HG03175 (cell line): ENCODE results near the gene COX6A2.
A peak's percentile ranks its signal among the peaks of the same experiment; 100 is the strongest.

Source experiments
- ATAC-seq: cut with Tn5 transposase; IDR thresholded peaks from one replicate; pipeline ENCODE4 v1.9.1; 2021; ENCODE audit warnings: mild to moderate bottlenecking, moderate library complexity; ENCODE audit not compliant: unreplicated experiment

The COX6A2 gene

DNA sequence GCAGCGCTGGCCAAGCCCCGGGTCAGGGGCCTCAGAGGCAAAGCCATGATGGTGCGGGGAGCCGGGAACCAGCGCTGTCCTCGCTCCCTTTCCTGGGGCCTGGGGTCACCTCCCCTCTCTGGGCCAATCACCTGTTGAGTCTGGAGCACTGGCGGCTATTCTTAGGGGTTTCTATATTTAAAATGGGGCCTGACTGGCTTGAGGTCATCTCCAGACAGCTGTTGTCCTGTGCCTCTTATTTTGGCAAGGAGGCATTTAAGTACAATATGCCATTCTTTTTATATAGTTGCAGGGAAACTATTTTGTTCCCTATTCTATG, at the start of gene COX6A2:
Gene COX6A2, minus strand, starts transcription at position 82 of the 319 bp plus-strand sequence. Its CDS starts 35 bp downstream, at position 47.
- no peak for ATAC-seq

- ATAC-seq = no peak
These were observed 49.4 kb upstream of the COX6A2 start for GRCh38 chr16:31477220-31478216.

DNA sequence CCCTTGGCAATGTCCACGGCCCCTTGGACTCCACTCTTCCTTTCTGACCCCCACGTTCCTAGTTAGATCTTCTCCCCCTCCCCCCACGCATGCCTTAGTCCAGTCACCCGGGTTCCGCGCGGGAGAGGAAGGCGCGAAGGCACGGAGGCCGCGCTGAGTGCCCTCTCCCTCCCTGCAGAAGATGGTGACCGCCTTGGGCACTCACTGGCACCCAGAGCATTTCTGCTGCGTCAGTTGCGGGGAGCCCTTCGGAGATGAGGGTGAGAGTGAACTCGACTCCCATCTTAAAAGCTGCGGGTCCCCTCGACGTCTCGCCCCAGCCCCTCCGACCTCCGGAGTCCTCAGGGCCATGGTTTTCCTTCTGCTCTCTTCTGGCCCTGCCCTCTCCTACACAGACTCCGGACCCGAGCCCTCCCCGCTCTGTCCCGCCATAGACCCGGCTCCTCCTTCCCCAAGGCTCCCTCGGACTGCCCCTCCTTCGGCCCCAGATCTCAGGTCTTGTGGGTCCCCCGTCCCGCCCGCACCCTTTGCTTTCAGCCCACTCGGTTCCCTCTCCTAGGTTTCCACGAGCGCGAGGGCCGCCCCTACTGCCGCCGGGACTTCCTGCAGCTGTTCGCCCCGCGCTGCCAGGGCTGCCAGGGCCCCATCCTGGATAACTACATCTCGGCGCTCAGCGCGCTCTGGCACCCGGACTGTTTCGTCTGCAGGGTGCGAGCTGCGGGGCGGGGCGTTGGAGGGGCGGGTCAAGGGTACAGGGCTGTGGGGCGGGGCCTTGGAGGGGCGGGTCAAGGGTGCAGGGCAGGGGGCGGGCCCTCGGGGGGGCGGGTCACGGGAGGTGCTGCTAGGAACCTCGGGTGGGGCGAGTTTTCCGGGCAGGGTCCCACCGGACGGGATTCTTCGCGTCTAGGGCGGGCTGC, 48.4 kb upstream of the COX6A2 start:
- peak; percentile 37 for ATAC-seq

DNA sequence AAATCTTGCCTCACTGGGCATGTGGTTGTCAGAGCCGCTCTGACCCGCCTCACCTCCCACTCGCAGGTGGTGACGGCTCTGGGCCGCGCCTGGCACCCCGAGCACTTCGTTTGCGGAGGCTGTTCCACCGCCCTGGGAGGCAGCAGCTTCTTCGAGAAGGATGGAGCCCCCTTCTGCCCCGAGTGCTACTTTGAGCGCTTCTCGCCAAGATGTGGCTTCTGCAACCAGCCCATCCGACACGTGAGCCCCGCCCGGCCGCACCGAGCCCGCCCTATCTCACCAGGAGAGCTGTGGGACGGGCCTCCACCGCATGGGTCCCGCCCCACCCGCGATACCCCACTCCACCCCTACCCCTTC, 47.8 kb upstream of the COX6A2 start:
- ATAC-seq = no peak

- no peak for ATAC-seq
These were observed 46.9 kb upstream of the COX6A2 start for GRCh38 chr16:31474773-31475738.

DNA sequence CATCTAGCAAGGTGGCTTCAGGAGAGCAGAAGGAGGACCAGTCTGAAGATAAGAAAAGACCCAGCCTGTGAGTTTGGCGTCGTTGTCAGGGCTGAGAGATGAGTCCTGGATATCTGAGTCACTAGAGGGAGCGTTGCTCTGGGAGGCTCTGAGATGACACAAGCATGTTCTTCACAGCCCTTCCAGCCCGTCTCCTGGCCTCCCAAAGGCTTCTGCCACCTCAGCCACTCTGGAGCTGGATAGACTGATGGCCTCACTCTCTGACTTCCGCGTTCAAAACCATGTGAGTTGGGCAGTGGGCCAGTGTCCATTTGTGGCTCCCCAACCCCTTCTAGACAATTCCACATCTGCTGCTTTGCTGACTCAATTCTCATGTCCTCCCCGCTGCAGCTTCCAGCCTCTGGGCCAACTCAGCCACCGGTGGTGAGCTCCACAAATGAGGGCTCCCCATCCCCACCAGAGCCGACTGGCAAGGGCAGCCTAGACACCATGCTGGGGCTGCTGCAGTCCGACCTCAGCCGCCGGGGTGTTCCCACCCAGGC, 46.1 kb upstream of the COX6A2 start:
- ATAC-seq = no peak

DNA sequence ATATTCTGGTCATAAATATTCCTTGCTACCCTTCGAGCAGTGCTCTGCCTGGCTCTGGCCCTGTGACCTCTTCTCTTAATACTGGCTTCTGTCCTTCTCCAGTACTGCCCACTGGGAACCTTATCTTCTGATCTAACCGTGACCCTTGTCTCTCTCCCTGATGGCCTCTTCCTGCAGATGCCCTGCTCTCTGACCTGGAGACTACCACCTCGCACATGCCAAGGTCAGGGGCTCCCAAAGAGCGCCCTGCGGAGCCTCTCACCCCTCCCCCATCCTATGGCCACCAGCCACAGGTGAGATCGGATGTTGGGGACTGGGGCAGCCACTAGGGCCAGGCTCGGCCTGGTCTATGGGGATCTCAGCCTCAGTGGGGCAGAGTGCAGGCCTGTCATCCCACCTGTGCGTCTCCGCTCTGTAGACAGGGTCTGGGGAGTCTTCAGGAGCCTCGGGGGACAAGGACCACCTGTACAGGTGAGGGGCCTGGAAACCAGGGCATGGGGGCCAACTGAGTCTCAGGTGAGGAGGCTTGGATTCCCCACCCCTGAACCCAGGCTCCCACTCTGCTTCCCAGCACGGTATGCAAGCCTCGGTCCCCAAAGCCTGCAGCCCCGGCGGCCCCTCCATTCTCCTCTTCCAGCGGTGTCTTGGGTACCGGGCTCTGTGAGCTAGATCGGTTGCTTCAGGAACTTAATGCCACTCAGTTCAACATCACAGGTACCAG, 45.3 kb upstream of the COX6A2 start:
- ATAC-seq = no peak

DNA sequence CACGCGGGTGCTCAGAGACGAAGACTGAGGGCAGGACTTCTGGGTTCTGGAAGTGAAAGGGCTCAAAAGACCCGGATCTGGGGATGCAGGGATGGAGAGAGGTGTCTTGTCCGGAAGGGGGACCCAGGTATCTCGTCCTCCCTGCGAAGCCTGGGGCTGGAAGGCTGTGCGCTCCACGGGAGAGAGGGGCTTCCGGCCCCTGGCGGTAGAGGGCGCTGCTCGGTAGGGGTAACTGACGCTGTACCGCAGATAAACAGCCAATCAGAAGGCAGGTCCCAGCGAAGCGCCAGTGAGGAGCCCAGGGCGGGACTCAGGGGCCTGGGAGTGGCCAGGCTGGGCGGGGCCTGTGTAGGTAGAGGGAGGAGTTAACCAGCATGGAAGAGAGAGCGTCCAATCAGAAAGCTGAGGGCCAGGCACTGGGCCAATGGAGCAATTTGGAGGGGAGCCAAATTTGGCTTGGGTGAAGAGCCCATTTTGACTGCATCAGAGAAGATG, 44.6 kb upstream of the COX6A2 start:
- ATAC-seq = no peak

DNA sequence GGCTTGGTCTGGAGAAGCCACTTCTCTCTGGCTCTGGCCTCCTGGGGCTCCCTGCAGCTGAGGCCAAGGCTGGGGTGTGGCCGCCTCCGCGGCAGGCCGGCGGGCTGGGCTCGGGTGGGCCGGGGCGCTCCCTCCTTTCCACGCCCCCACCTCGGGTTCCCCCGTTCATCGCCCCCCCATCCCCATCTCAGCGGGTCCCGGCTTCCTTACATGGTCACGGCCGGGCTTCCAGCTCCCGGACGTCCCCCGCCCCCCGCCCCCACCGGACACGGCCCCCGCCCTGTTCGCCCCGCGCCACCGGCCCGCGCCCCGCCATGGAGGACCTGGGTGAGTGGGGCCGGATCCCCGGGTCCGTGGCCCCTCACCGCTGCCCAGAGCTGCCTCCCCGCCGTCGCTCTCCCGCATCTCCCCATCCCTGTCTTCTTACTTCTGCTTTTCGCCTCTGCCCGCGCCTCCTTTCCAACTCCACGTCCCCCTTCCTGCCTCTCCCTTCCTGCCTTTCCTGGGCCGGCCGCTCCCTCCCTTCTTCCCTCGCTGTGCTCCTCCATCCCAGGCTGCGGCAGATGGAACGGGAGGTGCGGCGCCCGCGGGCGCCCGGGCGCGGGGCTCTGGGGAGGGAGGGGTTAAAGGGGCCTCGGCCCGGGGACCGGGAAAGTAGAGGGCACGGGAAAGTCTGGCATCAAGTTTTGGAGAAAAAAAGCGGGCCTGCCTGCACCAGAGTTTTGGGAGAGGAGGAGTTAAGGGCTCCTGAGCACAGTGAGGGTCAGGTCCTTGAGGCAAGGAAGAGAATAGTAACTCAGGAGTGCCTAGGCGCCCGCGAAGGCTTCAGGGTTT, 43.9 kb upstream of the COX6A2 start, which contains the start of gene TGFB1I1:
Gene TGFB1I1, plus strand, starts transcription at position 278 of the 834 bp plus-strand sequence. Its CDS starts 37 bp downstream, at position 315.
- ATAC-seq = no peak

GRCh38 chr16:31471241-31471874, 43.2 kb upstream of the COX6A2 start:
- no peak for ATAC-seq

- no peak for ATAC-seq
These were observed 42.5 kb upstream of the COX6A2 start for GRCh38 chr16:31470615-31471014.

GRCh38 chr16:31467858-31468257, 39.7 kb upstream of the COX6A2 start:
- no peak for ATAC-seq

DNA sequence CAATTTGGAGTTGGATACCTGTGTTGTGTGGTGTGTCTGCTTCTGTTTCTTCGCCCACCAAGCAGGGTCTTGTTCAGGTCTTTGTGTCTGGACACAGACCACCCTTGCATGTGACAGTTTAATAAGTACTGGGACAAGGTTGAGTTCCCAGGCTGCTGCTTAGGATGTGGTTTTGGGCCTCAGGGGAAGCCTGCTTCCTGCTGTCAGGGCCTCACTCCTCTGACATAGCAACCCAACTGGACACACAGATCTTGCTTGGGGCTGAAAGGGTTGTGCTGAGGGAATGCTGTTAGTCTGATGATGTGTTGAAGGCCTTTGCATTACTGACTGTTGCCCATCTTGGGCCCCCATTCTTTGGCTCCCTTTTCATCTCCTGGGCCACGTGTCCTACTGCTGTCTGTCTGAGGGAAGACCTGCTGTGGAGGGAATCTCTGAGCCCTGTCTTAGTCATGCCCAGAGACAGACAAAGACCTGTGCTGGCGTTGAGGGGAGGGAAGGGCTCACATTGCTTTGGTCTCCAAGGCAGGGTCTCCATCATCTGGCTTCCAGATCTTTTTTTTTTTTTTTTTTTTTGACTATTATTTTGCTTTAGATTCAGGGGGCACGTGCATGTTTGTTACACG, 39.1 kb upstream of the COX6A2 start:
- peak; percentile 64 for ATAC-seq

GRCh38 chr16:31466381-31466841, 38.3 kb upstream of the COX6A2 start:
- no peak for ATAC-seq

GRCh38 chr16:31465788-31466370, 37.7 kb upstream of the COX6A2 start:
- ATAC-seq = no peak

DNA sequence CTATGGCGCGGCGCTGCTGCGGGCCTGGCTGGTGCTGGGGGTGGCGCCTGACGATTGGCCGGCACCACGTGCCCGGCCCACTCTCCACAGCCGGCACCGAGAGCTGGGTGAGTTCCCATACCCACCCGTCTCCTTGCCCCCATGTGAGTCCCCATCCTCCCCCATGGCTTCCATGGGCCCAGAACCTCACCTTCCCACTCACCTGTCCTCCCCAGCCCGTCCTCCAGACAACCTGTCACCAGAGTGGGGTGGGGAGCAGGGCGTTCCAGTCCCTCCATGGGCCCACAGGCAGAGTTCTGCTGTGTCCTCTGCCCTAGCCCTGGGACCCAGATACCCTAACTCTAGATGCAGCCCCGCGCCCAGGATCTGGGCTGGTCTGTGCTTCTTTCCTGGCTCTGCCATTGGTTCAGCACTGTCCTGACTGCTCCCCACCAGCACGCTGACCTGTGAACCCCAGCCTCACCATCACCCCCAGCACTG, 36.7 kb upstream of the COX6A2 start:
- ATAC-seq = no peak

DNA sequence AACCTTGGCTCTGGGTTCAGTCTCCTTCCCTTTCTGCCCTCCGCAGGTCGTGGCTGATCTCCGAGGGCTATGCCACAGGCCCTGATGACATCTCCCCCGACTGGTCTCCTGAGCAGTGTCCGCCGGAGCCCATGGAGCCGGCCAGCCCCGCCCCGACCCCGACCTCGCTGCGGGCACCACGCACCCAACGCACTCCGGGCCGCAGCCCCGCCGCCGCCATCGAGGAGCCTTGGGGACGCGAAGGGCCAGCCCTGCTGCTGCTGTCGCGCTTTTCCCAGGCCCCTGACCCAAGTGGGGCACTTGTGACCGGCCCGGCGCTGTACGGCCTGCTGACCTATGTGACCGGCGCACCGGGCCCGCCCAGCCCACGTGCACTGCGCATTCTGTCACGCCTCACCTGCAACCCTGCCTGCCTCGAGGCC, 36.2 kb upstream of the COX6A2 start:
- ATAC-seq = no peak
